GM21737 (cell line): ENCODE results near the gene DCXR.
A peak's percentile ranks its signal among the peaks of the same experiment; 100 is the strongest.

Experiments
- ATAC-seq: cut with Tn5 transposase; IDR thresholded peaks from one replicate; pipeline ENCODE4 v1.9.1; 2021; ENCODE audit warnings: mild to moderate bottlenecking, moderate library complexity; ENCODE audit not compliant: unreplicated experiment

The DCXR gene

GRCh38 chr17:82073446-82073845 lies 35.9 kb upstream of the DCXR start:
- ATAC-seq, result no peak

- no peak for ATAC-seq
These were observed 35.3 kb upstream of the DCXR start for GRCh38 chr17:82072827-82073226.

- ATAC-seq, result no peak
These were observed 33.1 kb upstream of the DCXR start for GRCh38 chr17:82070611-82071010.

- ATAC-seq, result peak; percentile 66
These were observed 28.3 kb upstream of the DCXR start, which contains the start of gene DUS1L for GRCh38 chr17:82065638-82066303. TSS of gene DUS1L (minus strand) at chr17:82065804. CDS start at chr17:82065059, 745 bp downstream.

GRCh38 chr17:82065193-82065637 lies 27.7 kb upstream of the DCXR start:
- peak; percentile 17 for ATAC-seq

- no peak for ATAC-seq
These were observed 27.1 kb upstream of the DCXR start for GRCh38 chr17:82064433-82065192.

- ATAC-seq, result no peak
These were observed 26.2 kb upstream of the DCXR start for GRCh38 chr17:82063424-82064415.

GRCh38 chr17:82062984-82063368 lies 25.5 kb upstream of the DCXR start:
- ATAC-seq, result no peak

- no peak for ATAC-seq
These were observed 24.8 kb upstream of the DCXR start for GRCh38 chr17:82062076-82062983.

GRCh38 chr17:82061047-82061925 lies 23.8 kb upstream of the DCXR start:
- ATAC-seq, result no peak

- ATAC-seq, result no peak
These were observed 23.1 kb upstream of the DCXR start for GRCh38 chr17:82060614-82061013.

GRCh38 chr17:82060001-82060380 lies 22.5 kb upstream of the DCXR start:
- no peak for ATAC-seq

- ATAC-seq, result no peak
These were observed 21.9 kb upstream of the DCXR start for GRCh38 chr17:82059272-82060000.

- no peak for ATAC-seq
These were observed 21.4 kb upstream of the DCXR start for GRCh38 chr17:82058855-82059249.

GRCh38 chr17:82058230-82058854 lies 20.8 kb upstream of the DCXR start:
- ATAC-seq, result no peak

- no peak for ATAC-seq
These were observed 19.5 kb upstream of the DCXR start for GRCh38 chr17:82056729-82057621.
